BLaER1 (cell line): ENCODE data around the gene KLF18.

Source experiments
- H3K27ac ChIP-seq: shearing (Covaris generic); formaldehyde crosslinking; 2 replicates; pipeline ENCODE4 v1.8.1; 2022
- H3K27me3 ChIP-seq: shearing (Covaris generic); formaldehyde crosslinking; 2 replicates; pipeline ENCODE4 v1.8.1; 2022
- H3K36me3 ChIP-seq: shearing (Covaris generic); formaldehyde crosslinking; 2 replicates; pipeline ENCODE4 v1.8.1; 2022
- H3K4me1 ChIP-seq: shearing (Covaris generic); formaldehyde crosslinking; 2 replicates; pipeline ENCODE4 v1.8.1; 2022
- H3K4me2 ChIP-seq: shearing (Covaris generic); formaldehyde crosslinking; 2 replicates; pipeline ENCODE4 v1.8.1; 2022
- H3K4me3 ChIP-seq: shearing (Covaris generic); formaldehyde crosslinking; 2 replicates; pipeline ENCODE4 v1.8.1; 2022
- H3K9ac ChIP-seq: shearing (Covaris generic); formaldehyde crosslinking; 2 replicates; pipeline ENCODE4 v1.8.1; 2022
- H3K9me3 ChIP-seq: shearing (Covaris generic); formaldehyde crosslinking; 2 replicates; pipeline ENCODE4 v1.8.1; 2022
- H4K20me1 ChIP-seq: shearing (Covaris generic); formaldehyde crosslinking; 2 replicates; pipeline ENCODE4 v1.8.1; 2022
- Cebpa-rat ChIP-seq: shearing (Covaris generic); IDR thresholded peaks from 2 replicates; pipeline ENCODE4 v1.8.1; 2022

Gene KLF18

DNA sequence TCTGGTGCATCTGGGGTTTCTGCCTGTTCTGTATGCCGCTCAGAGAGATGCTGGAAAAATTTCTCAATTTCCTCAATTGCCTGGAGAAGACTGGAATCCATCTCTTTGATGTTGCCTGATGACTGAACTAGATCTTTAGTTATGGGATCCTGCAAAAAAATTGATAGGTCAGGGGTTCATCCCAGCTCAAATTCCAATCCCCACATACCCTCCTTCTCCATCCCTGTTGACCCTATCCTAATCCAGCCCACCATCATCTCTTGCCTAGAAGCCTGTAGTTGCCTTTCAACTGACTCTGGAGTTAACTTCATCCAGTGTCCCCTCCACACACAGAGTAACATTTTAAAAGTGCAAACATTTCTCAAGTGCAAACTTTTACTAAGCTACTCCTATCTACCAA is at the start of gene KLF18:
TSS of gene KLF18 (minus strand) at position 101 of the 400 bp plus-strand sequence. CDS start at position 101, 0 bp downstream.
- no peak for TF ChIP-seq Cebpa-rat
- Histone ChIP-seq H3K27ac (no peak within 1 kb of the TSS), H3K4me2 (no peak within 1 kb of the TSS), H3K4me1 (no peaks in the 10 kb centered on the region), H4K20me1 (no peaks in the 10 kb centered on the region), H3K27me3 (no peaks in the 10 kb centered on the region), H3K9ac (no peak within 1 kb of the TSS), H3K4me3 (no peak within 1 kb of the TSS), H3K9me3 (peaks cover 33% of the 10 kb centered on the region), H3K36me3 (no peaks in the 10 kb centered on the region)

DNA sequence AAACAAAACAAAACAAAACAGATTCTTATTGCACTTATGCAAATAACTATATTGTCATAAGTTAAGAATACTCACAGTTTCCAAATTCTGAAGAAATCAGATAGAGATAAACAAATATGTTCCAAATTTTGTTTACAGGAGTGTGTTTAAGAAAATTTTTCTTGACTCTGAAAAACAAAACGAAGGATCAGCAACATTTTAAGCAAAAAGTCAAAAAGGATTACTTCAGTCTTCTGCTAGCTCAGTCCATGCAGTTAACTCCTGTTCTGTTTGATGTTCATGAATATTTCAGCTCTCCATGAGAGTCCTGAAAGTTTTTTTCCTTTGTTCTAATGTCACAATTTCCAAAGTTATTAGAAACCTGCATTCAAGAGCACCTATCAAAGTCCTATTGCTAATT is 33.2 kb upstream of the KLF18 start:
- H3K27ac ChIP-seq, result no peak overlapping the region
- no peaks in the 10 kb centered on the region for H3K36me3 ChIP-seq
- no peak overlapping the region for H3K4me3 ChIP-seq
- no peak overlapping the region for H3K9ac ChIP-seq
- H3K27me3 ChIP-seq, result no peaks in the 10 kb centered on the region
- no peak overlapping the region for H3K4me2 ChIP-seq
- H3K9me3 ChIP-seq, result peaks cover 59% of the 10 kb centered on the region
- TF ChIP-seq Cebpa-rat, result no peak
- no peaks in the 10 kb centered on the region for H4K20me1 ChIP-seq
- peaks cover 2% of the 10 kb centered on the region for H3K4me1 ChIP-seq

- Histone ChIP-seq H3K4me2 (no peak overlapping the region), H3K4me3 (no peak overlapping the region), H3K27me3 (no peaks in the 10 kb centered on the region), H3K27ac (no peak overlapping the region), H3K36me3 (no peaks in the 10 kb centered on the region), H3K9me3 (peaks cover 68% of the 10 kb centered on the region), H4K20me1 (no peaks in the 10 kb centered on the region), H3K9ac (no peak overlapping the region), H3K4me1 (peaks cover 16% of the 10 kb centered on the region)
- TF ChIP-seq Cebpa-rat, result no peak
These were observed 28.9 kb upstream of the KLF18 start for GRCh38 chr1:44170281-44170823.

DNA sequence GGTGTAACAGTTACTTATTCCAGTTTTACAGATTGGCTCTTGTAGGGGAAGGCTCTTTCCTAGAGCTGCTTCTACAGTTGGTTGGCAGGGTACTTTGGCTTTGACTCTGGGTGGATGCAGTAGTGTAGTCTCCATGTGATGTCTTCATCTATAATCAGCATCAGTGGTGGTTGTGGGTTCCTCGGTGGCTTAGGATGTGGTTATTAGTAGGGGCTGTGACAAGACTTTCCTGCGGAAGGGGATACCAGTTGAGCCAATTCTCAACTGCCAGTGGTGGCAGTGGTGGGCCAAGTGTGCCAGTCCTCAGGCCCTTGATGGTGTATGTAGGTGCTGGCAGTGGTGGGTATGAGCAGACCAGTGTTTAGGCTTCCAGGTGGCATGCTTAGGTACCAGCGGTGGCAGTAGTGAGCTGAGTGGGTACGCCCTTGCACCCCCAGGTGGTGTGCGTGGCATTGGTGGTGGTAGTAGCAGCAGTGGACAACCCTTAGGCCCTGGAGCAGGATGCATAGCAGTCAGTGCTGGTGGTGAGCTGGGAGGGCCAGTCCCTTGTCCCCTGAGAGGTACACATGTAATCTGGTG is 27.2 kb upstream of the KLF18 start:
- H3K9me3 ChIP-seq, result peaks cover 50% of the 10 kb centered on the region
- TF ChIP-seq Cebpa-rat, result no peak
- H3K36me3 ChIP-seq, result no peaks in the 10 kb centered on the region
- H3K9ac ChIP-seq, result no peak overlapping the region
- peaks cover 16% of the 10 kb centered on the region for H3K4me1 ChIP-seq
- no peak overlapping the region for H3K4me3 ChIP-seq
- H3K27me3 ChIP-seq, result no peaks in the 10 kb centered on the region
- H4K20me1 ChIP-seq, result no peaks in the 10 kb centered on the region
- H3K4me2 ChIP-seq, result peak overlapping the region; percentile 64
- H3K27ac ChIP-seq, result no peak overlapping the region

DNA sequence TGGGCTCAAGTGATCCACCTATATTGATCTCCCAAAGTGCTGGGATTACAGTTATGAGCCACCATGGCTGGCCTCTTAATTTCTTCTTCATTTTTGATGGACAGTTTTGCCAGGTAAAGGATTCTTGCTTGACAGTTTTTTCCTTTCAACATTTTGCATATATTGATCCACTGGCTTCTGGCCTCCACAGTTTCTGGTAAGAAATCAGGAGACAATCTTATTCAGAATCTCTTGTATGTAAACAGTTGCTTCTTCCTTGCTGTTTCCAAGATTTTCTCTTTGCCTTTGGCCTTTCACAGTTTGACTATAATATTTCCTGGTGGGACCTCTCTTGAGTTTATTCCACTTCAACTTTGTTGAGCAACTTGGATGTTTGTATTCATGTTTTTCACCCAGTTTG is 20.1 kb upstream of the KLF18 start:
- peaks cover 11% of the 10 kb centered on the region for H3K9me3 ChIP-seq
- H3K36me3 ChIP-seq, result no peaks in the 10 kb centered on the region
- no peaks in the 10 kb centered on the region for H3K4me1 ChIP-seq
- no peak overlapping the region for H3K4me2 ChIP-seq
- no peak overlapping the region for H3K9ac ChIP-seq
- no peak overlapping the region for H3K4me3 ChIP-seq
- H3K27me3 ChIP-seq, result no peaks in the 10 kb centered on the region
- H4K20me1 ChIP-seq, result no peaks in the 10 kb centered on the region
- TF ChIP-seq Cebpa-rat, result no peak
- H3K27ac ChIP-seq, result no peak overlapping the region

GRCh38 chr1:44158871-44159270 is 17.4 kb upstream of the KLF18 start:
- Histone ChIP-seq H3K4me2 (no peak overlapping the region), H4K20me1 (no peaks in the 10 kb centered on the region), H3K27ac (no peak overlapping the region), H3K9ac (no peak overlapping the region), H3K36me3 (no peaks in the 10 kb centered on the region), H3K27me3 (no peaks in the 10 kb centered on the region), H3K4me1 (no peaks in the 10 kb centered on the region), H3K9me3 (0 out of 2 replicates have a peak, but pooled peaks cover 5% of the 10 kb centered on the region), H3K4me3 (no peak overlapping the region)
- no peak for TF ChIP-seq Cebpa-rat

- Histone ChIP-seq H3K4me2 (no peak overlapping the region), H3K4me3 (no peak overlapping the region), H3K36me3 (no peaks in the 10 kb centered on the region), H3K27me3 (no peaks in the 10 kb centered on the region), H3K9ac (no peak overlapping the region), H3K27ac (no peak overlapping the region), H3K9me3 (0 out of 2 replicates have a peak, but pooled peaks cover 5% of the 10 kb centered on the region), H4K20me1 (no peaks in the 10 kb centered on the region), H3K4me1 (no peaks in the 10 kb centered on the region)
- no peak for TF ChIP-seq Cebpa-rat
These were observed 16.5 kb upstream of the KLF18 start for GRCh38 chr1:44157903-44158302.

GRCh38 chr1:44154049-44154448 is 12.6 kb upstream of the KLF18 start:
- no peak; the same call in 1 of the 2 replicates for TF ChIP-seq Cebpa-rat
- H4K20me1 ChIP-seq, result no peaks in the 10 kb centered on the region
- H3K4me1 ChIP-seq, result peaks cover under 1% of the 10 kb centered on the region; the same call in 1 of the 2 replicates
- no peaks in the 10 kb centered on the region for H3K27me3 ChIP-seq
- H3K4me2 ChIP-seq, result no peak overlapping the region
- H3K9me3 ChIP-seq, result no peaks in the 10 kb centered on the region
- no peak overlapping the region for H3K4me3 ChIP-seq
- no peaks in the 10 kb centered on the region for H3K36me3 ChIP-seq
- no peak overlapping the region for H3K27ac ChIP-seq
- H3K9ac ChIP-seq, result no peak overlapping the region

DNA sequence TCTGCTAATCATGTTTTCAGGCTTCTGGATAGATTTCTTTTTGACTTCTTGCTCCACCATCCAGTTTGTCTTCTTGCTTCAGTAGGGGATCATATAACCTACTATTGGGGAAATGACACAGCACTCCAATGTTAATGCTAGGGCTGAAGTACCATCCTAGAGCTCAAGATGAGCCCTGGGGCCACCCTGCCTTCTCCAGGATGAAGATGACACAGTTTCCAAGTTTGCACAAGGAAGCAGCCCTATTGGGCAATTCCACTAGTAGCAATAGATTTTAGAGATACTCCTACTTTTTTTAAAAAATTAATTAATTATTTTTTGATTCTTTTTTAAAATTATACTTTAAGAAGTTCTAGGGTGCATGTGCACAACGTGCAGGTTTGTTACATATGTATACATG is 11.3 kb upstream of the KLF18 start:
- Histone ChIP-seq H3K9ac (no peak overlapping the region), H3K9me3 (no peaks in the 10 kb centered on the region), H3K27ac (no peak overlapping the region), H3K4me3 (no peak overlapping the region), H3K4me1 (peaks cover 14% of the 10 kb centered on the region), H3K27me3 (no peaks in the 10 kb centered on the region), H3K36me3 (no peaks in the 10 kb centered on the region), H4K20me1 (no peaks in the 10 kb centered on the region), H3K4me2 (no peak overlapping the region)
- TF ChIP-seq Cebpa-rat, result no peak

GRCh38 chr1:44151808-44152207 is 10.4 kb upstream of the KLF18 start:
- TF ChIP-seq Cebpa-rat, result no peak
- Histone ChIP-seq H3K4me1 (peaks cover 18% of the 10 kb centered on the region), H3K4me3 (no peak overlapping the region), H3K9me3 (peaks cover 3% of the 10 kb centered on the region; the same call in 1 of the 2 replicates), H3K9ac (no peak overlapping the region), H3K36me3 (no peaks in the 10 kb centered on the region), H3K4me2 (no peak overlapping the region), H3K27me3 (no peaks in the 10 kb centered on the region), H4K20me1 (no peaks in the 10 kb centered on the region), H3K27ac (no peak overlapping the region)
